HCT116 (cell line): ENCODE data around the gene CNNM3. TPM values are rescaled to one million over a fixed set of nuclear protein-coding genes. Genes with fewer than 3 reads are reported as not detected.

ENCODE experiments used
- ATAC-seq: fragments of 200-7000 bp; cut with Tn5 transposase; 2 replicates; pipeline ENCODE4 v1.9.1; 2020; ENCODE audit warnings: mild to moderate bottlenecking, moderate library complexity
- BruUV-seq: library from RNA; stranded (reverse); fragments of 400-500 nt; replicated peaks from 2 replicates; lab custom pipeline; 2021; lab: Mats Ljungman, UMichigan
- CTCF ChIA-PET: fragments of 300-600 bp; sonication (Branson Sonifier 250); formaldehyde crosslinking; loops from one replicate; lab custom pipeline; 2021; ENCODE audit warnings: antibody characterized with exemption; lab: Charles Lee
- POLR2A ChIA-PET: fragments of 300-600, 350-600 bp; sonication (Branson Sonifier 250); formaldehyde crosslinking; loops from one replicate; lab custom pipeline; 2021; ENCODE audit warnings: antibody characterized with exemption; lab: Charles Lee
- RAD21 ChIA-PET, 2 experiments: fragments of 300-600 bp; sonication (Branson Sonifier 250); formaldehyde crosslinking; loops; one replicate each; lab custom pipeline; 2023; ENCODE audit warnings: low total read pairs in 2 of 2; ENCODE audit not compliant: uncharacterized antibody in 2 of 2, unreplicated experiment in 2 of 2, low non-redundant PET in 1 of 2; lab: Charles Lee
- DNase-seq: peaks from one replicate; pipeline ENCODE4 v3.0.0-alpha.2; 2010; ENCODE audit warnings: low read depth, low spot score
- H2AFZ ChIP-seq: fragments of 200-600 bp; shearing (Covaris generic), sonication (generic); 2 replicates; pipeline ENCODE4 v1.6.1; 2017; ENCODE audit warnings: low read depth, mixed run types, mixed read lengths, antibody characterized with exemption, low read length; ENCODE audit not compliant: poor library complexity, severe bottlenecking
- H3K27ac ChIP-seq: 2 replicates; pipeline ENCODE4 v1.5.1; 2012; ENCODE audit warnings: low read depth, low read length
- H3K27me3 ChIP-seq: fragments of 200-600 bp; sonication (generic); 2 replicates; pipeline ENCODE4 v1.6.1; 2016; ENCODE audit warnings: mixed run types, low read length, mixed read lengths; ENCODE audit not compliant: insufficient read depth
- H3K36me3 ChIP-seq, 2 experiments: fragments of 200-500 bp in 1 of 2; fragments of 200-600 bp in 1 of 2; sonication (Bioruptor generic) in 1 of 2; sonication (generic) in 1 of 2; 2 replicates each; pipeline versions ENCODE4 v1.5.1 to v1.6.1; 2014 to 2016; ENCODE audit warnings: low read length in 2 of 2, inconsistent platforms in 1 of 2, mixed read lengths in 1 of 2, mixed run types in 1 of 2; ENCODE audit not compliant: insufficient read depth in 2 of 2, control insufficient read depth in 1 of 2
- H3K4me1 ChIP-seq, 2 experiments: fragments of 200-600 bp in 1 of 2; sonication (generic) in 1 of 2; 2 replicates each; pipeline versions ENCODE4 v1.5.1 to v1.6.1; 2012 to 2017; ENCODE audit warnings: low read length in 2 of 2, inconsistent platforms in 1 of 2, mild to moderate bottlenecking in 1 of 2, mixed read lengths in 1 of 2, mixed run types in 1 of 2, moderate library complexity in 1 of 2; ENCODE audit not compliant: insufficient read depth in 2 of 2, control insufficient read depth in 1 of 2
- H3K4me2 ChIP-seq: fragments of 200-600 bp; sonication (generic); 2 replicates; pipeline ENCODE4 v1.6.1; 2017; ENCODE audit warnings: mixed run types, low read length, mixed read lengths
- H3K4me3 ChIP-seq, 2 experiments: fragments of 200-600 bp in 1 of 2; sonication (generic) in 1 of 2; replicated peaks in 1 of 2; 2 replicates each; pipeline ENCODE4 v1.5.1; 2011 to 2016; ENCODE audit warnings: low read length in 2 of 2, control low read depth in 1 of 2, low read depth in 1 of 2, mild to moderate bottlenecking in 1 of 2, mixed read lengths in 1 of 2, mixed run types in 1 of 2
- H3K79me2 ChIP-seq: fragments of 200-600 bp; sonication (generic); 2 replicates; pipeline ENCODE4 v1.6.1; 2017; ENCODE audit warnings: mild to moderate bottlenecking, mixed run types, low read length, moderate library complexity, mixed read lengths; ENCODE audit not compliant: insufficient read depth
- H3K9ac ChIP-seq: fragments of 200-600 bp; sonication (generic); 2 replicates; pipeline ENCODE4 v1.6.1; 2016; ENCODE audit warnings: low read length, mixed read lengths
- H3K9me2 ChIP-seq: fragments of 200-600 bp; sonication (generic), shearing (Covaris generic); 2 replicates; pipeline ENCODE4 v1.6.1; 2017; ENCODE audit warnings: mixed run types, mild to moderate bottlenecking, moderate library complexity; ENCODE audit not compliant: insufficient read depth
- H3K9me3 ChIP-seq, 2 experiments: fragments of 200-500 bp in 1 of 2; fragments of 200-600 bp in 1 of 2; sonication (Bioruptor generic) in 1 of 2; sonication (generic) in 1 of 2; 2 replicates each; pipeline ENCODE4 v1.6.1; 2014 to 2017; ENCODE audit warnings: low read length in 2 of 2, mixed read lengths in 2 of 2, inconsistent platforms in 1 of 2, low read depth in 1 of 2, mild to moderate bottlenecking in 1 of 2, mixed run types in 1 of 2, moderate library complexity in 1 of 2; ENCODE audit not compliant: control insufficient read depth in 1 of 2, insufficient read depth in 1 of 2
- H4K20me1 ChIP-seq: fragments of 200-600 bp; sonication (generic), shearing (Covaris generic); 2 replicates; pipeline ENCODE4 v1.6.1; 2017; ENCODE audit warnings: mixed run types, mild to moderate bottlenecking, moderate library complexity; ENCODE audit not compliant: insufficient read depth
- CTCF ChIP-seq, 3 experiments: fragments of 200-600 bp in 1 of 3; sonication (generic) in 1 of 3; IDR thresholded peaks in 2 of 3; conservative IDR thresholded peaks in 1 of 3; 2 replicates each; pipeline ENCODE4 v1.5.1; 2012 to 2017; ENCODE audit warnings: low read depth in 2 of 3, low read length in 2 of 3, antibody characterized with exemption in 1 of 3, borderline replicate concordance in 1 of 3, control low read depth in 1 of 3, mild to moderate bottlenecking in 1 of 3, mixed read lengths in 1 of 3, mixed run types in 1 of 3, moderate library complexity in 1 of 3; ENCODE audit not compliant: insufficient read depth in 1 of 3
- ELF1 ChIP-seq: IDR thresholded peaks from 2 replicates; pipeline ENCODE4 v1.6.1; 2012; ENCODE audit warnings: low read depth, borderline replicate concordance
- EZH2 ChIP-seq: fragments of 200-600 bp; sonication (generic); IDR thresholded peaks from 2 replicates; pipeline ENCODE4 v1.6.1; 2017; ENCODE audit warnings: antibody characterized with exemption, mixed run types
- RAD21 ChIP-seq: IDR thresholded peaks from 2 replicates; pipeline ENCODE4 v1.6.1; 2012; ENCODE audit warnings: low read depth, mild to moderate bottlenecking
- REST ChIP-seq: IDR thresholded peaks from 2 replicates; pipeline ENCODE4 v1.6.1; 2012; ENCODE audit warnings: low read depth
- SIN3A ChIP-seq: IDR thresholded peaks from 2 replicates; pipeline ENCODE4 v1.6.1; 2012; ENCODE audit warnings: low read depth
- SP1 ChIP-seq: IDR thresholded peaks from 2 replicates; pipeline ENCODE4 v1.6.1; 2012; ENCODE audit warnings: low read depth
- SRF ChIP-seq: IDR thresholded peaks from 2 replicates; pipeline ENCODE4 v1.6.1; 2012; ENCODE audit warnings: low read depth
- TCF7L2 ChIP-seq: IDR thresholded peaks from 2 replicates; pipeline ENCODE4 v1.7.0; 2011; ENCODE audit warnings: borderline replicate concordance, inconsistent platforms; ENCODE audit not compliant: insufficient read depth, insufficient read length; ENCODE audit errors: extremely low read depth
- YY1 ChIP-seq: IDR thresholded peaks from 2 replicates; pipeline ENCODE4 v1.6.1; 2011; ENCODE audit warnings: low read length, low read depth, moderate library complexity, mild to moderate bottlenecking; ENCODE audit not compliant: insufficient replicate concordance; ENCODE audit errors: extremely low read depth
- ZBTB33 ChIP-seq: IDR thresholded peaks from 2 replicates; pipeline ENCODE4 v1.6.1; 2011; ENCODE audit warnings: mild to moderate bottlenecking, low read length, moderate library complexity; ENCODE audit not compliant: insufficient replicate concordance; ENCODE audit errors: extremely low read depth
- ZFX ChIP-seq: fragments of 450-650 bp; IDR thresholded peaks from 2 replicates; pipeline ENCODE4 v1.6.1; 2017
- ZNF274 ChIP-seq: fragments of 200-500 bp; sonication (Bioruptor generic); IDR thresholded peaks from 2 replicates; pipeline ENCODE4 v1.6.1; 2014; ENCODE audit warnings: mild to moderate bottlenecking, low read depth, low read length, inconsistent platforms
- intact Hi-C: fragments of 100-400 bp; cut with micrococcal nuclease; formaldehyde crosslinking; loops from 2 replicates; pipeline ENCODE4 v1.10.0; 2022
- total RNA-seq: library from RNA; stranded (reverse); gene quantifications from one replicate; pipeline ENCODE4 v1.2.1, GENCODE V29; 2021; ENCODE audit not compliant: unreplicated experiment
- TF ChIP-seq, protein P1 (sequence below): IDR thresholded peaks from 2 replicates; pipeline ENCODE4 v1.6.1; 2012

CNNM3 gene
- total RNA-seq, 1 experiment from 2014 or later = 31.1 TPM

DNA sequence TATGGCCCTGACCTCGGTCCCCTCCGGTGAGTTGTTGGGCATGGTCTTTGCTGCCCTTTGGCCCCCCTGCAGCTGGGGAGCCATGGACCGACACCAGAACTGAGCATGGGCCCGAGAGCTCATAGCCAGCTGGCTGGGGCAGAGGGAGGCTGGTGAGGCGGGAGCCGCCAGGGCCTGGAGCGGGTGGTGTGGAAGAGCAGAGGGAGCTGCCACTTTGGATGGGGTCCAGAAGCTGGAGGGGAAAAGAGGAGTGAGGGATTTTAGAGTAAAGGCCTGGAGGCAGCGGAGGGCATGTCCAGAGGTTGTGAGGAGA is 16.5 kb upstream of the CNNM3 start:
- Histone ChIP-seq H3K27me3 (no peaks in the 10 kb centered on the region), H2AFZ (no peak overlapping the region), H3K27ac (no peak overlapping the region), H3K79me2 (no peaks in the 10 kb centered on the region), H3K4me1 (peaks cover 0 to 5% of the 10 kb centered on the region in 2 experiments; a peak in 1 of 4 replicates), H3K9ac (no peak overlapping the region), H4K20me1 (no peaks in the 10 kb centered on the region), H3K36me3 (peaks cover 0 to 9% of the 10 kb centered on the region in 2 experiments; a peak in 2 of 4 replicates), H3K4me3 (no peak overlapping the region), H3K9me2 (no peaks in the 10 kb centered on the region), H3K4me2 (no peak overlapping the region), H3K9me3 (no peaks in the 10 kb centered on the region)
- ChIA-PET POLR2A (no interaction called here), RAD21 (no interaction called here), CTCF (interaction anchor here (2.3 kb wide), 1 partner anchor 250 kb away, joined by 15 read pairs; no protein-coding TSS in a partner anchor)
- no peak for DNase-seq
- intact Hi-C loops = no loop called here
- no peak for ATAC-seq
- TF ChIP-seq SP1 (no peak), SIN3A (no peak), RAD21 (no peak), TCF7L2 (no peak), ZNF274 (no peak), CTCF (IDR thresholded peaks at IDR 0.05 in 2 of 3, conservative IDR thresholded peaks at IDR 0.05 in 1 of 3; ENCODE audit: borderline replicate concordance in 1 of 3, insufficient read depth in 1 of 3, low read depth in 2 of 3, low read length in 2 of 3) (no peak), ZBTB33 (no peak), YY1 (no peak), ELF1 (no peak), EZH2 (no peak), ZFX (no peak), REST (no peak), SRF (no peak)
- TF ChIP-seq, protein P1, sequence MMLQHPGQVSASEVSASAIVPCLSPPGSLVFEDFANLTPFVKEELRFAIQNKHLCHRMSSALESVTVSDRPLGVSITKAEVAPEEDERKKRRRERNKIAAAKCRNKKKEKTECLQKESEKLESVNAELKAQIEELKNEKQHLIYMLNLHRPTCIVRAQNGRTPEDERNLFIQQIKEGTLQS = no peak
- BruUV-seq = no TSS peak
